ENCODE measurements around the gene RAMP1.
"Not testable (repeated sequence)": the region's sequence is repeated elsewhere in the genome, so short reads cannot be mapped to it uniquely, and the experiment has no call there.

The RAMP1 gene

GRCh38 chr2:237859533-237860272 is at the start of gene RAMP1:
Gene RAMP1 (plus strand): TSS chr2:237859623. CDS start chr2:237859676, 53 bp downstream.
- no peak for DNase-seq (ENCODE audit: low read depth)
- H3K4me3 ChIP-seq (ENCODE audit: low read depth, low read length): peak within 1 kb of the TSS; percentile 43

GRCh38 chr2:237815637-237816036 is 43.8 kb upstream of the RAMP1 start:
- no peak overlapping the region for H3K4me3 ChIP-seq (ENCODE audit: low read depth, low read length)
- no peak for DNase-seq (ENCODE audit: low read depth)

- H3K4me3 ChIP-seq (ENCODE audit: low read depth, low read length): no peak overlapping the region
- no peak for DNase-seq (ENCODE audit: low read depth)
Measured at GRCh38 chr2:237816531-237816930, 42.9 kb upstream of the RAMP1 start.

GRCh38 chr2:237818066-237818473 is 41.4 kb upstream of the RAMP1 start:
- DNase-seq (ENCODE audit: low read depth): peak; percentile 15
- H3K4me3 ChIP-seq (ENCODE audit: low read depth, low read length): no peak overlapping the region

GRCh38 chr2:237819231-237819630 is 40.2 kb upstream of the RAMP1 start:
- no peak overlapping the region for H3K4me3 ChIP-seq (ENCODE audit: low read depth, low read length)
- no peak for DNase-seq (ENCODE audit: low read depth)

GRCh38 chr2:237820421-237820820 is 39.0 kb upstream of the RAMP1 start:
- no peak for DNase-seq (ENCODE audit: low read depth)
- no peak overlapping the region for H3K4me3 ChIP-seq (ENCODE audit: low read depth, low read length)

- no peak for DNase-seq (ENCODE audit: low read depth)
- no peak overlapping the region for H3K4me3 ChIP-seq (ENCODE audit: low read depth, low read length)
Measured at GRCh38 chr2:237823544-237823943, 35.9 kb upstream of the RAMP1 start.

- no peak for DNase-seq (ENCODE audit: low read depth)
- no peak overlapping the region for H3K4me3 ChIP-seq (ENCODE audit: low read depth, low read length)
Measured at GRCh38 chr2:237824085-237824484, 35.3 kb upstream of the RAMP1 start.

- no peak overlapping the region for H3K4me3 ChIP-seq (ENCODE audit: low read depth, low read length)
- no peak for DNase-seq (ENCODE audit: low read depth)
Measured at GRCh38 chr2:237827421-237827987, 31.9 kb upstream of the RAMP1 start.

- no peak overlapping the region for H3K4me3 ChIP-seq (ENCODE audit: low read depth, low read length)
- DNase-seq (ENCODE audit: low read depth): no peak
Measured at GRCh38 chr2:237830522-237830921, 28.9 kb upstream of the RAMP1 start.

- no peak overlapping the region for H3K4me3 ChIP-seq (ENCODE audit: low read depth, low read length)
- DNase-seq (ENCODE audit: low read depth): no peak
Measured at GRCh38 chr2:237833546-237833945, 25.9 kb upstream of the RAMP1 start.

- DNase-seq (ENCODE audit: low read depth): no peak
- no peak overlapping the region for H3K4me3 ChIP-seq (ENCODE audit: low read depth, low read length)
Measured at GRCh38 chr2:237835372-237835771, 24.1 kb upstream of the RAMP1 start.

GRCh38 chr2:237841051-237841450 is 18.4 kb upstream of the RAMP1 start:
- H3K4me3 ChIP-seq (ENCODE audit: low read depth, low read length): no peak overlapping the region
- no peak for DNase-seq (ENCODE audit: low read depth)

GRCh38 chr2:237848940-237849339 is 10.5 kb upstream of the RAMP1 start:
- H3K4me3 ChIP-seq (ENCODE audit: low read depth, low read length); DNase-seq (ENCODE audit: low read depth): not testable (repeated sequence)

- H3K4me3 ChIP-seq (ENCODE audit: low read depth, low read length): no peak overlapping the region
- no peak for DNase-seq (ENCODE audit: low read depth)
Measured at GRCh38 chr2:237854295-237854694, 5.1 kb upstream of the RAMP1 start.

- no peak overlapping the region for H3K4me3 ChIP-seq (ENCODE audit: low read depth, low read length)
- no peak for DNase-seq (ENCODE audit: low read depth)
Measured at GRCh38 chr2:237857791-237858190, 1.6 kb upstream of the RAMP1 start.

- no peak overlapping the region for H3K4me3 ChIP-seq (ENCODE audit: low read depth, low read length)
- DNase-seq (ENCODE audit: low read depth): peak; percentile 73
Measured at GRCh38 chr2:237858294-237859081, 935 bp upstream of the RAMP1 start.

- no peak for DNase-seq (ENCODE audit: low read depth)
- peak overlapping the region; percentile 43 for H3K4me3 ChIP-seq (ENCODE audit: low read depth, low read length)
Measured at GRCh38 chr2:237859082-237859433, 365 bp upstream of the RAMP1 start.

- no peak for DNase-seq (ENCODE audit: low read depth)
- H3K4me3 ChIP-seq (ENCODE audit: low read depth, low read length): peak overlapping the region; percentile 43
Measured at GRCh38 chr2:237860273-237860935, 981 bp downstream of the RAMP1 start.

GRCh38 chr2:237861875-237862527 is 2.6 kb downstream of the RAMP1 start:
- no peak overlapping the region for H3K4me3 ChIP-seq (ENCODE audit: low read depth, low read length)
- no peak for DNase-seq (ENCODE audit: low read depth)
